Left cardiac atrium (tissue), 4 donors: Measurements from ENCODE around the gene SAE1. TPM values are rescaled to one million over a fixed set of nuclear protein-coding genes. Genes with fewer than 3 reads are reported as not detected.

Experiments
- ATAC-seq, 2 donors: fragments of 200-7000 bp; cut with Tn5 transposase; one replicate each; pipeline ENCODE4 v1.9.1; 2020; ENCODE audit warnings: mild to moderate bottlenecking in 2 of 2, moderate library complexity in 2 of 2
- DNase-seq: peaks from one replicate; pipeline ENCODE4 v3.0.0-alpha.2; 2020
- intact Hi-C, 2 donors: fragments of 100-400 bp; cut with DNase I; formaldehyde crosslinking; loops; one replicate each; pipeline versions ENCODE4 v1.14.1 to v1.15.1; 2022 to 2023
- total RNA-seq, 2 donors: library from RNA; stranded (reverse); fragmentation: NEBNext Ultra II Directional; extraction: Animal tissue kit (Norgen Biotek cat#: 25700); gene quantifications; one replicate each; pipeline ENCODE4 v1.2.1, GENCODE V29; 2021
- donor health status: DM: no; HTN: yes; CAD: no.
- donor health status: DM: no; HTN: yes; CAD: no; lungs with severe emphysema.
- donor health status: DM: yes; HTN: yes; CAD: no.
- donor health status: Dilated cardiomyopathy.

Gene SAE1
- total RNA-seq, 2 donors from 2014 or later, result 50.1 to 54.7 TPM

DNA sequence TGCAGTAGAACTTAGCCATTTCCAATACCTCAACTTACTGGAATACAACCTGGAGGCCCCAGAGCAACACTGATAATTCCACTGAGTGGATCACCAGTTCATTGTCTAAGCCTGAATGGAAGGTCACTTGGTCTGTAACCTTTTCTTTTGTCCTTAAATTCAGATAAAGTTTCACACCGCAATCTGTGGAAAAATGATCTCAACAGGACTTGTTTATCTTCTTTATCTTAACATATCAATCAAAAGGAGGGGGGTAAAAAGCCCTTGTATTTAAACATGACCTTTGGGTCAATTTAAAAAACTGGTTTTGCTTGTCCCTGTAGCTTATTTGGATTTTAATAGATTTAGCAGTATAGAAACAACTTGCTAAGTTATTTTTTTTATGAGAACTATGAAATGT, 21.6 kb downstream of the SAE1 start:
- no peak for ATAC-seq
- intact Hi-C loops, result loop anchor here (2.0 to 10.0 kb wide), 2 partner anchors 53 to 93 kb away; no protein-coding TSS in a partner anchor

DNA sequence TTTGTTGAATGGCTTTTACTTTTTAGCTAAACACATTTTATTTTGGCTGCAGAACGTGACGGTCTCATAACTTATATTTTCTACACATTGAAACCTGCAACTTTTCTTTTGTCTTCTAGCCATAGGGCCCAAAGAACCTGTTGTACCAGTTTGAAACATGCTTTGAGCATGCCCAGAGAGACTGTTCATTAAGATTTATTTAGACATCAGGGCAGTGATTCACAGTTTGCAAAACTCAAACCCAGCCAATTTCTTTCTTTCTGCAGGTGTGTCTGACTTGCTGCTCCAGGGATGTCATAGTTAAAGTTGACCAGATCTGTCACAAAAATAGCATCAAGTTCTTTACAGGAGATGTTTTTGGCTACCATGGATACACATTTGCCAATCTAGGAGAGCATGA, 22.0 kb downstream of the SAE1 start:
- no peak for DNase-seq
- intact Hi-C loops, result loop anchor here (2.0 to 10.0 kb wide), 2 partner anchors 52 to 92 kb away; no protein-coding TSS in a partner anchor
- ATAC-seq, result no peak

More for the DNA sequence above, 21.6 kb downstream of the SAE1 start:
- no peak for DNase-seq

DNA sequence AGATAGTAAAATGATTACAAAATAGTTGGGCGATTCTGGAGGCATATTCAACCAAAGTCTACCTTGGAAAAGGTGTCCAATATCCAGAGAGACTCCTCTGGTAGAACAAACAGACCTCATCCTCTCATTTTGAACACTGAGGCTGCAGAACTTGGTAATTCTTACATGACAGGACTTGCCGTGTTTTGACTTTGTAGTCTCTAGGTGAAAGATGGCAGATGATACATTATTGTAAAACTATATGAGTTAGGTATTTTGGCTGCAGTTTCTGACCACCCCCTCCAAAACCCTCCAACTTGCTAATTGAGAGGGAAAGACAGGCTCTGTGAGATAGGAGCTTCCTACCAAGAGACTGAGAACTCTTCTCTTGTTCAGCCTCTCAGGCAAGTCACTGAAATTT, 22.6 kb downstream of the SAE1 start:
- DNase-seq (no peak), ATAC-seq (no peak)
- intact Hi-C loops, result loop anchor here (2.0 to 10.0 kb wide), 2 partner anchors 52 to 92 kb away; no protein-coding TSS in a partner anchor

DNA sequence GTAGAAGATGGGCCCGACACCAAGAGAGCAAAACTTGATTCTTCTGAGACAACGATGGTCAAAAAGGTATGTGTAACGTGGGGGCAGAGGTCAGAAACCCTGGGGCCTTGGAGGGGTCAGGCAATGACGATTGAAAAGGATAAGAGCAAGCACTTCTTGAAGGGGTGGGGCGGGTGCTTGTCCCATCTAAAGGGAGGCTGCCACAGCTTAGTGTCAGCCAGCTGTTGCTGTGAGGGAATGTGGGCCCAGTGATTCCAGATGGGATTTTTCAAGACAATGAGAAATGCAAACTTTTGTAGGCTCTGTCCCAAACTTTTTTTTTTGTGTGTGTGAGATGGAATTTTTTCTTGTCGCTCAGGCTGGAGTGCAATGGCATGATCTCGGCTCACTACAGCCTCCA, 24.5 kb downstream of the SAE1 start:
- intact Hi-C loops, result loop anchor here in 1 of 2 donors (10.0 kb wide), 1 partner anchor 50 kb away; no protein-coding TSS in a partner anchor

DNA sequence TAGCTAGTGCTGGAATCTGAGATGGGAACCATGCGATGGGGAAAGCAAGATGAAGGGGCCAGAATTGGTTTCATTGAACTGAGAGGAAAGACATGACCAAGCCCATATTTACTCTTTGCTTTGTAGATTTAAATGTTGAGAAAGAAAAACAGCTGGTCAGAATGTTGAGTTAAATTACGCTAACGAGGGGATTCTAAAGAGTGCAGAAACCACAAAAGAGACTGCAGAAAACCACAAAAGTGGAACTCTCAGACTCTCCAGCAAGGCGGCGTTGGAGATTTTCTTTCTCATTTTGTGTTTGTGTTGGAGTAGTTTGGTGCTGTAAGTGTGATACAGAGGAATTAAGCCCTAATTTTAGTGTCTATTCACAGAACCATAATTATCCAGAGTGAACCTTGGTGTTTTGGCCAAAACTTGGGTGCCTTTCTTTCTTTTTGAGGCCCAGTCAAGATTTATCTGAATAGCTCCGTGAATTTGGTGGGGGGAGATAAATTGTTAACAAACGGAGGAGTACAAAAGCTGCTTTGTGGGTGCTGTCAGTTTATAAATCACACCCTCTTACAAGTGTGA, 26.3 kb downstream of the SAE1 start:
- DNase-seq, result no peak
- intact Hi-C loops, result loop anchor here in 1 of 2 donors (10.0 kb wide), 1 partner anchor 48 kb away; no protein-coding TSS in a partner anchor
- ATAC-seq, result no peak

More for the DNA sequence above, 24.5 kb downstream of the SAE1 start:
- peak; percentile 7 to 44 for ATAC-seq
- no peak for DNase-seq

DNA sequence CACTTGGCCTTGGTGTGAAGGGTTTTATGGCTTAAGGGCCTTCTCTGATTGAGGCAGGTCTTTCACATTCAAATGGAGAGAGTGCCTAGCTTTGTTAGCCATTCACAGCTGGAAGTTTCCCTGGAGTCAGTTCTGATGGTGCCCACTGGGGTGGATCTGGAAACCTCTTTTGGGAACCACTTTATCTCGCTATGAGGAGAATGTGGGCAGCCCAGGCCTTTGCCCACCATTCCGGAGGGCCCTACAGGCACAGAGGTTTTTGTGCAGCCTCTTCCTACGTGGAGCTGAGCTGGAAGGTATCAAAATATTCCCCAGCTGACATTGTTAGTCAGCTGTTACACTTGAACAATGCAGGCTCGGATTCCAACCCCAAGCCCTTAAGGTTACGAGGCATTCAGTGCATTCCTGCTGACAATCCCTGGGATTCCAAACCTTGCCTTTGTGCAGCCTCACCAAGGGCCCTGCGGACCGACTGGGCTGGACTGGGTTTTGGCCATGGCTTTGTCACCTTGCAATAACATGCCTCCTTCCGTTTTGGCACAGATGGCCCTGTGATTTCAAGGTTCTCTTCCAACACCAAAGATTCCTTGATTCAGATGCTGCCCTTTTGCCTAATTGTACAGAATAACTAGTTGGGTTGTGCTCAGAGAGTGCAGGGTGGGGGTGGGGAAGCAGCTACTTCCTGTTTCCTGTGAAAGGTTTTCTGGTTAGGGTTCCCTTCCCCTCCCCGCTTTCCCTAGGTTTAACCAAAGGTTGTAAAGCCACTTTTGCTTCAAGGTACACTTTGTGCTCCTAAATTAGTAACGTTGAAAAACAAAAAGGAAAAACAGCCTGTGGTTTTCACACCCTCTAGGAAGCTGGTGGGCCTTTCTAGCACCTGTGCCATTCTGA, 27.0 kb downstream of the SAE1 start:
- ATAC-seq (peak; percentile 63 to 79), DNase-seq (peak; percentile 71)
- intact Hi-C loops, result loop anchor here in 1 of 2 donors (10.0 kb wide), 1 partner anchor 47 kb away; no protein-coding TSS in a partner anchor

DNA sequence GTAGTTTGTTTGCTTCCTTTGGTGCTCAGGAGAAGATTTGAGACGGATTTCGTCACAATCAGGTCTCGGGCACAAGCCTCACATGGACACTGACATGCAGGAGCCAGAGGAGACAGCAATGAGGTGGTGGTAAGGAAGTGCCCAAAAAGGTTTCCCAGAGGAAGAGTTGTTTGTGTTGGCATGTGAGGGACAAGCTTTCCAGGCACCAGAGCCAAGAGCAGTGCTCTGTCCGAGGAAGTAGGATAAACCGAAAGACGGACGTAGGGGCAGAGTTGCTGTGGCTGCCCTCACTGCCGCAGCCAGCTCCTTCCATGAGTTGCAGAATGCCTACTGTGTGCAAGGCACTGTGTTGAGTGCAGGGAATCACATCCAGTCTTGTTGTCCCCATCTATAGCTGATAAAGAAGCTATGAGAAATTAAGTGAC, 27.7 kb downstream of the SAE1 start:
- DNase-seq (peak; percentile 51), ATAC-seq (peak; percentile 62 to 64)
- intact Hi-C loops, result loop anchor here in 1 of 2 donors (10.0 kb wide), 1 partner anchor 46 kb away; no protein-coding TSS in a partner anchor

DNA sequence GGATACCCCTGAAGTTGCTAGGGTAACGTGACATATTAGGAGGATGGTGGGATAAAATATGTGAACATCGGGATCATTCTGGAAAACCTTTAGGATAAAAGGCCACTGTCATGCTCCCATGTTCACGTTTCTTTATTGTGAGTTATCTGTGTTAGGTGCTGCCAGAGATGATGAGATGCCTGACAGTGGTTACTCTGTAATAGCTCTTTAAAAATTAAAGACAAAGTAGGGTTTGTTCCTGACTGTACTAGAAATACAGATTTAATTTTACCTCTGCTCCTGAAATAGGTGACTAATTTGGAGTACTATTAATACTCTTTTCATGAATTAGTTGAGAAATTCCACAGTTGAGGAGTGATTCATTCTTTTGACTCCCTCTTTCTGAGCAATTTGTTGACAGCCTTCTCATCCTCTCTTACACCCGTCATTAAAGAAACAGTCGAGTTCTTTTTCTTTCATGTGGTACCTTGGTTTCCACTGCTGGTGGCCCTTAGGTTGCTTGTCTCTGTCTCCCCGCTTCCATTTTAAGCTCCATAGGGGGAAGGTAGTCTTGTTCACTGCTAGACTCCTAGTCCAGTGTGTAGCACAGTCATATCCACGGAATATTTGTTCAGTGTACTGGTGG, 28.4 kb downstream of the SAE1 start:
- intact Hi-C loops, result loop anchor here in 1 of 2 donors (10.0 kb wide), 1 partner anchor 46 kb away; no protein-coding TSS in a partner anchor
- DNase-seq, result no peak
- ATAC-seq, result peak in 1 of 2 donors; percentile 42

DNA sequence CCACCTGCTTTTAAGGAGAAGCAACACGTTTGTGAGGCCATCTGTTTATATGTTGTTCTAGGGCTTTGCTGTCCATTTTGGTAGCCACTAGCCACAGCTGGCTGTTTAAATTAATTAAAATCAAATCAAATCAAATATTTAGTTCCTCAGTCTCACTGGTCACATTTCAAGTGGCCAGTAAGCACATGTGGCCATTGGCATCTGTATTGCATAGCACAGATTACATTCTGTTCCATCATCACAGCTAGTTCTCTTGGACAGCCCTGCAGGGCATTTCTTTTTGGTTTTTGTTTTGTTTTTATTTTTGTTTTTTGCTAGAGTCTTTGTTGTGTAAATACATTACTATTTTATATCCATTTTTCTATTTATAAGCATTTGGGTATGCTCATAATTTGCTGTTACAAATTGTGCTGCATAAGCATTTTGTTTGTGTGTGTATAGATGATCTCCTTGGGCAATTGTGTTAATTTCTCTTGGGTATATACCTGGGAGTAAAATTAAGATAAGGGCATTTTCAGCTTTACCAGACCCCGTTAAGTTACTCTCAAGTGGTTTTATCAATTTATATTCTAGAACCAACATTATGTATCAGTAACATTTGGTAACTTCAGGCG, 31.3 kb downstream of the SAE1 start:
- ATAC-seq, result no peak
- intact Hi-C loops, result no loop called here
- no peak for DNase-seq

DNA sequence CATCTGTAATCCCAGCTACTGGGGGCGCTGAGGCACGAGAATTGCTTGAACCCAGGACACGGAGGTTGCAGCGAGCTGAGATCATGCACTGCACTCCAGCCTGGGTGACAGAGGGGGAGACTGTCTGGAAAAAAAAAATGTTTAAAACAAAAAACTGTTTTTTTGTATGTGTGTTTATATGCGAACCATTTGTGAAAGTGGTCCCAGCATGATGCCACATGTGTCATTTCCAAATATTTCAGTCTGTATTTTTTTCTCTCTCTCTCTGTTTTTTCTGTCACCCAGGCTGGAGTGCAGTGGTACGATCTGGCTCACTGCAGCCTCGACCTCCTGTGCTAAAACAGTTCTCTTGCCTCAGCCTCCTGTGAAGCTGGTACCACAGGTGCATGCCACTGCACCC, 37.4 kb downstream of the SAE1 start:
- intact Hi-C loops, result no loop called here
- ATAC-seq, result no peak
- DNase-seq, result no peak

DNA sequence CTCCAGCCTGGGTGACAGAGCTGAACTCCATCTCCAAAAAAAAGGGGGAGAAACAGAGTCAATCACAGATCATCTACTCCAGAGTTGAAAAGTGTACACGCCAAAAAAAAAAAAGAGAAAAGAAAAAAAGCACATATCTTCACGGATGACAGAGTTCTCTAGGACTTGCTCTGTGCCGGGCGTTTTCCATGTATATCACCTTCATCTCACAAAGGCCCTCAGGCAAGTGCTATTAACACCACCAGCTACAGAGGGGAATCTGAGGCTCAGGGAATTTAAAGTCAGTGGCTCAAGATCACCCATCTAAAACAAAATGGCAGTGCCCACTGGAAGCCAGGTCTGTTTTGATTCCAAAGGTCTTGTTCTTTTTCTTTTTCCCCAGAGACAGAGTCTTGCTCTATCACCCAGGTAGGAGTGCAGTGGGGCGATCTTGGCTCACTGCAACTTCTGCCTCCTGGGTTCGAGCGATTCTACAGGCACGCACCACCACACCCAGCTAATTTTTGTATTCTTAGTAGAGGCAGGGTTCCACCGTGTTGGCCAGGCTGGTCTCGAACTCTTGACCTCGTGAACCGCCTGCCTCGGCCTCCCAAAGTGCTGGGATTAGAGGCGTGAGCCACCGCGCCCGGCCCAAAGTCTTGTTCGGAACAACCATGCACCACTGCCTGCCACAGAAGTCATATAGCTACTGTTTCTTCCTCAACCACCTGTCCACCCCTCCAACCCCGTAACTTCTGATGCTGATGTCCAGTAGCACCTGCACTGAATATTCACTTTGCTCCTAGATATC, 42.2 kb downstream of the SAE1 start:
- no peak for ATAC-seq
- DNase-seq, result no peak
- intact Hi-C loops, result no loop called here

DNA sequence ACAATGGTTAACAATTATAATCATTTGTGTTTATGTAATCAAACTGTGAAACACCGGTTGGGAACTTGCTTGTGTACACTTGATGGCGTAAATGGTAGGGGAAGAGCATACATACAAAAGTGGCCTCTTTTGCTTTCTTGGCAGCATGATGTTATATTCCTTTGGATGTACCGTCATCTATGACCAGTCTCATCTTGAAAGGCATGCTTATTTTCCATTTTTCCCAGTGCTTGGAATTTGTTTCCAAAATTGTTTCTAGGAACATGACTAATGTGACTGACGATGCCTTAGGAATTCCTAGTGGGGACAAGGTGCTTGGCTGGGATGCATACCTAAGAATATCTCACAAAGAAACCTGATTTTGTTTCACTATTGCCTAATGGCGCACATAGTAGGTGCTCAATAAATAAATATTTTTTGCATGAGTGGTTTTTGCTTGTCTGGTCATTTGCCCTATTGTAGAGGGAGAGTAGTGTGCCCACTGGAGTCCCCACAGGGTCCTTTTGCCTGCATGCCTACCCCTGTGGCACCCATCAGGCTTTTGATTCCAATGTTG, 45.5 kb downstream of the SAE1 start:
- DNase-seq (no peak), ATAC-seq (no peak)
- intact Hi-C loops, result no loop called here

DNA sequence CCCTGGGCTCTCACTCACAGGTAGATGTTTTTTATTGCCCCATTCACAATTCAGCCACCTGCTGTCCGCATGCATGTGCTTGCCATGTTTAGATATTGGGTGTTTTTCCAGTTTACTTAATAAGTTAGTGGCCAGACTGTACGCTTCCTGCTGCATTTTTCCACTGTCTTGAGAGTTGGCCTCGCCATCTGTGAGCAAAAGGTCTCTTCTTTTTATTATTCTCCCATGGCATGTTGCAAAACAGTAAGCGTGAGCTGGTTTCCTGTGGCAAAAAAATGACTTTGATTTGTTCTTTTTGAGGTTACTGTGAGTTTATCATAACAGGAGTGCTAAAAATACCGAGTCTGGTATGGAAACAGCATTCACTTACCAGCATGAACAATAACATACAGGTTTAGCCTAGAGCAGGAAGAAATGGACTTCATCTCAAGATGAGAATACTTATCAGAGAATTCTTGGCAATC, 46.0 kb downstream of the SAE1 start:
- ATAC-seq (peak; percentile 50 to 73), DNase-seq (peak; percentile 30)
- intact Hi-C loops, result no loop called here

DNA sequence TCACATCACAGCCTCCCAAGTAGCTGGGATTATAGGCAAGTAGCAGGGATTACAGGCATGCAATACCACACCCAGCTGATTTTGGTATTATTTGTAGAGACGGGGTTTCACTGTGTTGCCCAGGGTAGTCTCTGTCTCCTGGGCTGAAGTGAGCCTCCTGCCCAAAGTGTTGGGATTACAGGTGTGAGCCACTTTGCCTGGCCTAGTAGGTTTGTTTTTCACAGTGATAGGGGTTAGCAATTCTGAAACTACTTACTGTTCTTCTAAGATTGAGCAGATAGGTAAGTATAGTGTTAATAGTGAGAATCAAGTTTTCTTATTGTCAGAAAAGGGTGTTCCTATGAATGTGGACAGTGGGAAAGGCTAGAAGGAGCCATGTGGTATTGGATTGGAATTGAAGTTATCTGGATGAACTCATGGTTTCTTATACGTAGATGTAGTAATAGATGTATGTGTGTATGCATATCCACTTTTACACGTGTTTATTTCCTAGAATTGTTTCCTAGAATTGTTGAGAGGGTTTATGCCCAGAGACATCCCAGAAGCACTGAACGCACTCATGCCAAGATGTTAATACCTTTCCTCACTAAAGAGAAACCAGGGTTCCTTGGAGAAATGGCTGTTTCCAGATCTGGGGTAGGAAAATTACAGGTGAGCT, 49.1 kb downstream of the SAE1 start:
- ATAC-seq (no peak), DNase-seq (no peak)
- intact Hi-C loops, result no loop called here

DNA sequence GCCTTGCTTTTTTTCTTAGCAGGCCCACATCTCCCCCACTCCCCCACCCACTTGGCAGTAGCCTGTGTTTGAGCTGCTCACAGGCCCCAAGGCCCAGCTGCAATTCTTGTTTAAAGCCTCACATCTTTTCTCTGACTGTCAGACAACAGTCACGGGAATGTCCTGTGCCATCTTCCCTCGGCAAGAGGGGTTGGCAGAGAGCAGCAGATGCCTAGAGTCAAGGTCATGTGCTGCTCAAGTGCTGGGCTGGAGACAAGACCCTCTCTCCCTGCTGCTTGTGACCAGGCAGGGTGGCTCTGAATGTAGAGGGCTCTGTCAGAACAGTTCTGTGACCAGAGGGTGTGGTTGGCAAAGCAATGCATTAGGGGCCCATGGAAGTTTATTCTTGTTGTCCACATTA, 53.0 kb downstream of the SAE1 start:
- peak; percentile 20 for DNase-seq
- peak; percentile 41 to 56 for ATAC-seq
- intact Hi-C loops, result no loop called here

DNA sequence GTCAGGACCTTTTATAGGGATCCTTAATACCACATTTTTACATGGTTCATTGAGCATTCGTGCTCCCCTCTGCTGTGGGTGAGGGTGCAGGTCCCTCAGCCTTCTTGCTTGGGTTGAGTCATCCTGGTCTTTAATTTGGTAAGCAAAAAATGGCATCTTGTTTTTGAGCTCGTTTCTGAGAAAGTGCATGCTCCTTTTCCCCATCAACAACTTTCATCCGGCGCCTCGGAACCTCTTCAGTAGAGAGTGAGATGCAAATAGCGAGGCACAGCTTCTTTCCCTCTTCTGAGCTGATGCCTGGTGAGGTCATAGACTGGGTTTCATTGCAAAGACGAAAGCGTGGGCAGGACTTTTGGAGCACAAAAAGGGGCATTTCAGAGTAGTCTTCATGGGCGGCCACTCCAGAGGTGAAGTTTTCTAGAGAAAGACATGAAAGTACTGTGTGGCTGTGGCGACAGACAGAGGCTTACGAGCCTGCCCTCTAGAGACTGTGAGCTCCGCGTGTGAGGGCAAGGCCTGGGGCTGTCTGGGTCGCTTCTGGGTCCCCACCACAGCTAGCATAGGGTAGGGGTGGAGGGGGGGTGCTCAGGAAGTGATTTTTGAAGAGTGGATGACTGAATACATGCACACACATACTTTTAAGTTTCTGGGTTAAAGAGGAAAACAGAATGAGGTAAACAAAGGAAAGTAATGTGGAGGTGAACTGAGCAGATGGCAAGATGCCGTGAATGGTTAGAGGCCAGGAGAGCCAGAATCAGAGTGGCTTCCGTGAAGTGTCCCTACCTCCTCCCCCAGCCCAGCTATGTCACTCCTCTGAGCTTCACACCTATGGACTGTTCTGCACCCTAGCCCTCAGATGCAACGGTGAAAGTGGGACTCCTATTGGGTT, 56.1 kb downstream of the SAE1 start:
- intact Hi-C loops, result no loop called here
- ATAC-seq, result peak in 1 of 2 donors; percentile 21
- DNase-seq, result no peak

DNA sequence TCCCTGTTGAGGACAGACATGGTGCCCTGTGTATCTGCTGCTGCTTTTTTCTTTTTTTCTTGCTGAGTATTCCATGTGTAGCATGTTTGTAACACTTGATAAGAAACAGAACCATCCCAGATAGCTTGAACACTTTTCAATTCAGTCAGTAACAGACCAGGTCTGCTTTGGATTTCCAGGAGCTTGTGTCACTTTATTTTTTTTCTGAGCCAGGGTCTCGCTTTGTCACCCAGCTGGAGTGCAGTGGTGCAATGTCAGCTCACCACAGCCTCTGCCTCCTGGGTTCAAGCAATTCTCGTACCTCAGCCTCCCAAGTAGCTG, 56.7 kb downstream of the SAE1 start:
- DNase-seq (no peak), ATAC-seq (no peak)
- intact Hi-C loops, result no loop called here
